Muscle of back (tissue), 11 donors: Measurements from ENCODE around the gene PPFIA2. TPM values are rescaled to one million over a fixed set of nuclear protein-coding genes. Genes with fewer than 3 reads are reported as not detected.
"Not testable (repeated sequence)": the region's sequence is repeated elsewhere in the genome, so short reads cannot be mapped to it uniquely, and the experiment has no call there.

Experiments
- DNase-seq, 3 donors: peaks; one replicate each; pipeline versions ENCODE4 v3.0.0 to v3.0.0-alpha.2; 2013
- polyA plus RNA-seq, 10 donors: library from polyadenylated mRNA; unstranded; fragments of 120-200 nt; gene quantifications; one replicate each; pipeline ENCODE4 v1.2.1, GENCODE V29; 2013; ENCODE audit not compliant: insufficient read length in 10 of 10

Gene PPFIA2
- polyA plus RNA-seq, 10 donors, result 1.3 to 3.9 (median 1.9) TPM

GRCh38 chr12:81211306-81211705, 547.8 kb downstream of the PPFIA2 start:
- DNase-seq, result no peak

- DNase-seq, result not testable (repeated sequence)
These were observed 549.4 kb downstream of the PPFIA2 start for GRCh38 chr12:81209772-81210225.

- peak in 1 of 3 donors; percentile 31 for DNase-seq
These were observed 550.1 kb downstream of the PPFIA2 start for GRCh38 chr12:81209012-81209411.

- DNase-seq, result peak; percentile 21 to 61 (median 55)
These were observed 550.8 kb downstream of the PPFIA2 start for GRCh38 chr12:81208187-81208911.
